NCI-H146 treated with DMSO at 0.1 percent for 48 hours (cell line): ENCODE results near the gene NCK2.

Experiments used
- DNase-seq: peaks from one replicate; lab custom pipeline; 2025; ENCODE audit not compliant: unreplicated experiment; lab: John Stamatoyannopoulos, UW

NCK2 gene

GRCh38 chr2:105734762-105735538 lies 9.8 kb upstream of the NCK2 start:
- DNase-seq = no peak

DNA sequence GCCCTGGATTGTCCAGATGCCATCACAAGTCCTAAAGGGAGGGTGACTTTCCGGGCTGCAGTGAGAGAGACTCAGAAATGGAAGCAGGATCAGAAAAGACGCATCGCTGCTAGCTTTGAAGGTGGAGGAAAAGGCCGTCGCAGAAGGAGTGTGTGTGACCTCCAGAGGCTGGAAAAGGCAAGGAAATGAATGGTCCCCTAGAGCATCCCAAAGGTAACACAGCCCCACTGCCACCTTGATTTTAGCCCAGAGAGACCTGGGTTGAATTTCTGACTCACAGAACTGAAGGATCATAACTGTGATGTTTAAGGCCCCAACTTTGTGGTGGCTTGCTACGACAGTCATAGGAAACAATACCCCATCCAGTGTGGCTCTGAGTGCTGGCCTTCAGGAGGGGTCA lies 8.6 kb upstream of the NCK2 start:
- DNase-seq = no peak

GRCh38 chr2:105737980-105738657 lies 6.6 kb upstream of the NCK2 start:
- no peak for DNase-seq

DNA sequence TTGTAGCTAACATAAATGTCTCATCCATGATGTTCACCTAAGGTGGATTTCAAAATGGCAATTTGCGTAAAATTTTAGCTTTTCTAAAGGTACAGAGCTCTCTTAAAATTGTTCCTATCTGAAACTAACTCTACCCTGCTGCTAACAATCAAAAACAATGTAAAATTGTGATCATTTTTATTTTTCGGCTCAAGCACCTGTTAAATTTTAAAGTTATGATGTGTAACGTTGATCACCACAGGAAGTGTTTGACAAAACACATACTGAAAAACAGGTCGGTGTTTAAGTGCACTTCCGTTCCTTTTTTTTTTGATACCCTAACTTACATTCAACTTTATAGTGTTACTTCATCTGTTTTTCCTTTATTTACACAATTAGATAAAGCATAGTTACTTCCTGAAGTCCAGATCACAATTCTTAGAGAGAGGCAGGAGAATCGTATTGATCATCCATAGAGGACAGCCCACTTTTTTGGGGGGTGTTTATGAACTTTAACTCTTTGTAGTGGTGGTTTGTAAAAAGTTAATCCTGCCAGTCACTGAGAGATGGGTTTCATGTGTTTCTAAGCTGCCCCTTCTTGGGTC lies 6.0 kb upstream of the NCK2 start:
- no peak for DNase-seq

- DNase-seq = no peak
These were observed 5.3 kb upstream of the NCK2 start for GRCh38 chr2:105739426-105739825.

GRCh38 chr2:105739944-105740530 lies 4.7 kb upstream of the NCK2 start:
- no peak for DNase-seq

GRCh38 chr2:105741174-105741573 lies 3.5 kb upstream of the NCK2 start:
- no peak for DNase-seq

DNA sequence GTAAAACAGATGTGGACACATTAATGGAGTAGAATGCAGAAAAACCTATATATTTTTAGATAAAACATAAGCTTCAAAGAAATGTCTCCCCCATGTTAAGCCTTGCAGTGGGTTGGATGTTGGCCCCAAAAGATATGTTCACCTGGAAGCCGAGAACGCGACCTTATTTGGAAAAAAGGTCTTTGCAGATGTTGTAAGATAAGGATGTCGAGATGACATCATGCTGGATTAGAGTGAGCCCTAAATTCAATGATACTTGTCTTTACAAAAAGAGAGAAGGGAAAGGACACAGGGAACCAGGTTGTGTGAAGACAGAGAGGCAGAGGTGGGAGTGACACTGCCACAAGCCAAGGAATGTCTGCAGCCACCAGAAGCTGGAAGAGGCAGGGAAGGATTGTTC lies 3.1 kb upstream of the NCK2 start:
- DNase-seq = no peak

DNA sequence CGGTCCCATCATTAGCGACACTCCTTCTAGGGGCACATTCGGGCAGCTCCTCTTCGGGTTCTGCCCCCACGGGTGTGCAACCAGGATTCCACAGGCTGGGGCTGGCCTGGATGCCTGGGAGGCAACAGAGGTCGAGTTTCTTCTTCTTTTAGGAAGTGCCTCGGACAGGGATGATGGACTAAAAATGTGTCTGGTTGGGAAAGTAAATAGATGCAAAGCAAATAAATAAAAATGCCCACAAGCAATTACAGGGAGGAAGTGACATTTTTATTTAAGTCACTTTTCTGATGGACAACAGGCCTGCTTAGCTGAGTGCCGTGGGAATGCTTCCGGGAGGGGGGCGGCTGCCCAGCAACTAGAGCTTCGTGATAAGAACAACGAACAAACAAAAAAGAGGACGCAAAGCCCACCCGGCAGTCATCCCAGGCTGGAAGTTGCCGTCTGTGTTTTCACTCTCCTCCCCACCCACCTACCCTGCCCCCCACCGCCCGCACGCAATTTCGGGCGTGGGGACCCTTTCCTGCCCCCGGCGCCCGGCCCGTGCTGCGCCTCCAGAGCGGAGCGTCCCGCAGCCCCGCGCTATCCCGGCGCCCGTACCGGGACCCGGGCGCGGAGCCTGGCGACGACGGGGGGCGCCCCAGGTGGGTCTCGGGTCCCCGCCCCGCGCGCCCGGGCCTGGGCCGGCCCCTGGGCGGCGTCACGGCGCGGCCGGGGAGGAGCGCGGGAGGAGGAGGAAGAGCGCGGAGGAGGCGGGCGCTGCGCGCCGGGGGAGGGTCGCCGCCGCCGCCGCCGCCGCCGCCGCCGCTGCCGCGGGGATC lies 412 bp upstream of the NCK2 start:
- DNase-seq = peak; percentile 74

DNA sequence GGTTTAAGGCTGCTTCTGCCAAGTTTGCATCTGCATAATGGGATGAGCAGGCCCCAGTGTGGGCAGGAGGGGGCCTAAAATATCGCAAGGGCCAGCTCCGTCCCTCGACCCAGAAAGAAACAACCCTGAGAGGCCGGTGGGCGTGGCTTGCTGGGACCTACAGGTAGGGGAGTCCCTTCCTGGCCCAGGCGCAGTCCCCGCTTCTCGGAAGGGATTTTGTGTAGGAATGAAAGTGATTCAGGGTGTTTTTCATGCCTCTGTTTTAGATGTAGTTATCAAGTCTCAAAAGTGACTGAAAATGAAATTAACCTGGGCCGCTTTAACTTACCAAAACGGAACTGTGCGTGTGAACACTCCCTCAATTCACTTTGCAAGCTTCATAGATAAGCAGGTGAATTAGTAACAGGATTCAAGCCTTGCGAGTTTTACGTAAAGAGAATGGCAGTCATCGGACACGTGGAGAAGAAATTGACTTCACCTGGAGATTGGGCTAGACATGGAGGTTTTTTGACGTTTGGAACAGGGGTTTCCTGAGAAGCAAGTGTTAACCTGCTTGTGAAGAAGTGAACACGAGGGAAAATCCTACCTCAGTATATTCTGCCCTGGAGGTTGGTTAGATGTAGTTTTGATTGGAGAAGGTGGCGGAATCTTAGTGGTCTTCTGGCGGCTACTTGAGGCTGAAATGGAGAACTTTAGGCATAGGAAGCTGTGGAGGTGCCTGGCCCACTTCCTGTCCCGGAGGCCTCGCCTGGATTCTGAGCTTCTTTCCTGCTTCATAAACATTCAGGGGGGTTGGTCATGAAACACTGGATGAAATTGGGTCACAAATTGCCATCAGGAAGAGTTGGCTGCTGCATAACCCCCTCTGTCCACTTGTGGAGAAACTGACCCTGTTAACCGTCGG lies 1.7 kb downstream of the NCK2 start:
- no peak for DNase-seq

DNA sequence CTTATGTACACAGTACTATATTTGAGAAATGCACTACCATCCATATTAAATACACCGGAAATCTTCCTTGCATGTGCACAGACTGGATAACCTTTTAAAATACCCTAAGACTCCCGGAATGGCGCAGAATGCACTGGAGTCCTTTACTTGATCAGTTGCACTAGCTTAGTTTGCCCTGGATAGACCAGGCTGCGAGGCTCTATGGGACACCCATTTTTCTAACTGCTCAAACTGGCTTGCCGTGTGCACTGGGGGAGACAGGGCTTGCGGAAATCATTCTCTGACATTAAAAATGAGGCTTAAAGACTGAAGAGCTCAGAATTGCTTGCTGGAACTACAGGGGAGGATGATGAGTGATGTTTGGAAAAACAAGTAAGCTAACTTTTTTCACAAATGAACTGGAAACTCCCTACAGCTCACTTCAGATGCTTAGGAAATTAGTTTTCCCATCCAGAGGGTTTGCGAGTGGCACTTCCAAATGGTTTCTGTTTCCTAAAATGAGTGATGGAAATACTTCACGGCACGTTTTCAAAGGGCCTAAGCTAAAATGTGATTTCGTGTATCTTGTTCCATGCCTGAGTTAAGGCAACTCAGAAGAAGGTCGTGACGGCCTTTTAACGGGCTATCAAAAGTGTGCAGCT lies 2.7 kb downstream of the NCK2 start:
- DNase-seq = no peak

DNA sequence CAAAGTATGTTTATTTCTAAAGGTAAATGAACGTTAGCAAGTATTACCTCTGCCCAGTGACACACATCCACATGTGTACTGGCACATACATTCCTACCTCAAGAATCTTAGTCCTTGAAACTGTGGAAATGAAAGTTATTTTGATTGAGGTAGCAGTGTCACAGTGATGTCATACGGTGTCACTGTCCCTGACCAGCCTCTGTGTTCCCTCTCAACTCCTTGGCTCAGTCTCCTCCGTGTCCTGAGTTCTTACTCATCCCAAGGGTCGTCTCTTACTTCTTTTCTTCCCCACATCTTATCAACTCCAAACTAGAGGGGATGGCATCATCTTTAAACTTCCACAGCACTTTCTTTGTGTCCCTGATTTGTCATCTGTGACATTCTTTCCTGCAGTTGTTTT lies 3.3 kb downstream of the NCK2 start:
- no peak for DNase-seq

DNA sequence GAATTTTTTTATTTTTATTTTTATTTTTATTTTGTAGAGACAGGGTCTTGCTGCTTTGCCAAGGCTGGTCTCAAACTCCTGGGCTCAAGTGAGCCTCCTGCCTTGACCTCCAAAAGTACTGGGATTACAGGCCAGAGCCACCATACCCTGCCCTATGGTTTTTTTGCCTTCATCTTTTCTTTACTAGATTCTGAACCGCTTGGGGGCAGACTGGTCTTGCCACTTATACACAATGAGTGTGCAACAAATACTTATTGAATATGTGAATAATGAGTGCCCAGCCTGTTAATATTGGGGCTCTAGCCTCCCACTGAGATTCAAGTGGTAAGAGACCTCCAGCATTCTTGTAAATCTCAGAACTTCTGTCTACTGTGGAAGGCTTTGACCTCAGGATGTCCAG lies 3.9 kb downstream of the NCK2 start:
- no peak for DNase-seq

DNA sequence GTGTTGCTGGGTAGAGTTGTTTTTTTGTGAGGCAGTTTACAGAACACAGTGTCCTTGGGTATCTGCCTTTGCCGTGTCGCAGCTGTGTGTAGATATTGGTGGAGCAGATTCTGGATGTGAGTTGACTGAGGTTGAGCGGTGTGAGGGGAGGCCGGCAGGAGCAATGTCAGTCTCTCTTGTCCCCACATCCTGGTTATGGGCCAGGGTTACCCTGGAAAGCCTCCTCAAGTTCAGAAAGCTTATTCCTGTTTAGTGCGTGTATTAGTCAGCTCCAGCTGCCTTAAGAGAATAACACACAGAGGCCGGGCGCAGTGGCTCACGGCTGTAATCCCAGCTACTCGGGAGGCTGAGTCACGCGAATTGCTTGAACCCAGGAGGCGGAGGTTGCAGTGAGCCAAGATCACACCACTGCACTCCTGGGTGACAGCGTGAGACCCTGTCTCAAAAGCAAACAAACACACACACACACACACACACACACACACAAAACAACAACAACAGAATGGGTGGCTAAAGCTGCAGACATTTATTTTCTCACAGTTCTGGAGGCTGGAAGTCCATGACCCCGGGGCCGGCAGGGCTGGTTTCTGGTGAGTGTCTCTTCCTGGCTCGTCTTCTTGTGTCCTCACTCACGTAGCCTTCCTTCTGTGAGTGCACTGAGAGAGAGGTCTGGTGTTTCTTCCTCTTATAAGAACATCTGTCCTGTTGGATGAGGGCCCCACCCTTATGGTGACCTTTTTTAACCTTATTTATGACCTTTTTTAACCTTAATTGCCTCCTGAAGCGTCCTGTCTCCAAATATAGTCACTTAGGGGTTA lies 5.1 kb downstream of the NCK2 start:
- no peak for DNase-seq

DNA sequence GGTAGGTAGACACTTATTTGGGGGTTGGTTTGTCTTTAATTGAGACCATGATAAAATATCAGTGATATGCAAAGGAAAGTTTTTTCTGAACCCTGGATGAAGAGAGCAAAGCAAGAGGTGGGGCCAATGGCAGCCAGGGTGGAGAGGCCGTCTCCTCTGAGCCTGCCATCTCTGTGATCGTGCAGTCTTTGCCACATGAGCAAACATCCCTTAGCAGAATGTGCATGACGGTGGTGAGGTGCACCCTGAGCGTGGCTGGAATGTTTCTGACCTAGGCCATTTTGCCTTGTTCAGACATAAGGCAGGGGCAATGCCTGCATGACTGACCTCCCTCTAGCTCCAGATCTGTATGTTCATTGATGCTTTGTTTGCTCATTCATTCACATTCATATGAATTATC lies 6.0 kb downstream of the NCK2 start:
- DNase-seq = no peak

- no peak for DNase-seq
These were observed 6.6 kb downstream of the NCK2 start for GRCh38 chr2:105751272-105751671.

GRCh38 chr2:105752691-105753358 lies 8.1 kb downstream of the NCK2 start:
- DNase-seq = no peak

DNA sequence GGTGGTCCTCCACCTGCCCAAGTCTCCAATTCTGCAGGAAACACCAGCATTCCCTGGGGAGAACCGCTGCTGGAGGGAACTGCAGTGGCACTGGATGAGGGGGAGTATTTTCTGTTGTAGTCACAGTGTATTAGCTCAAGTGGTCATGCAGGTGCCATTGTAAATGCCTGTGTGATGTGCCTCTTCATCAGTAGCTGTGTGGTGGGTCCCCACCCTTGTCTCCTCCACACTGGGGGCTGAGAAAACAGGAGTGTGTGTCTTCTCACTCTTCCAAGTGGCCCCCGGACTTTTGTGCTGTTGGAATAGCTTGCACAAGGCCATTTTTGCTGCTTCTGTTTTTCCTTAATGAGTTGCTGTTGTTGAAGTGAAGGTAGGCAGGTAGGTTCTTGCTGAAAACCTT lies 8.7 kb downstream of the NCK2 start:
- DNase-seq = no peak
